ENCODE measurements around the gene NUP188. TPM values are rescaled to one million over a fixed set of nuclear protein-coding genes. Genes with fewer than 3 reads are reported as not detected.

The NUP188 gene
- total RNA-seq, 1 donor from 2014 or later = 21.0 TPM

DNA sequence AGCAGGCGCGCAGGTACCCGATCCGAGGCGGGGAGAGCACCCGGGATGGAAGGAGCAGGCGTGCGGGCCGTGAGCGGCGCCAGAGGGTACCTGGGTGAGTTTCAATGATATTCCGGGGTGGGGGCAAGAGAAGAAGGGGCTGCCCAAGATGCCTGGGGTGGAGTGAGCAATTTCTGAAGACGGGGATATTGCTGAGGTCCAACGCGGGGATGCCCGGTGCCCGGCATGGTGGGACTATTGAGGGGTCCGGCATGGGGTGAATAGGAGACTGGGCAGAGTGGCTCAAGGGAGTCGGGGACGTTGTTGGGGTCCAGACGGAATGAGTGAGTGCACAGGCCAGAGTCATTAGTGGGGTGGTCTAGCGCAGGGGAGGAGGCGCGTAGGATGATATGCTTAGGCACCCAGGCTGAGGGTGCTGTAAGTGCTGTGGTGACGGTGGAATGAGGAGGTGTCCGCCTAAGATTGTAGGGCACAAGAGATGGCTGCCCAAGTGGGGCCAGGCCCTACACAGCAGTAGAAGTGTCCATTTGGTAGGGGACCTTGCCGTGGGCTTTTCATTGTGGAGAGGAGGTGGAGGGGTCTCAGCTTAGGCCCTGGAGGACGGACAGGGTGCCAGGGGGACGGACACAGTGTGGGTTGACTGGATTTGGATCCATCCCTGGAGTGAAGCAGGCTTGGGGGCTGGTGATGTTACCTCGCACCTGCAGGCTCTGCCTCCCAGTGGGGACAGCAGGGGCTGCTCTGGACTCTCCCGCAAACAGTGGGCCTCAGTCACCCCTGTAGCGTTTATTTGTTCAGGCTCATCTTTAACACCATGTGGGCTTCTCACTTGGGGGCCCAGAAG, 89.6 kb downstream of the NUP188 start:
- ATAC-seq (ENCODE audit: poor library complexity) (peak; percentile 1), DNase-seq (no peak)
- intact Hi-C loops (cut with DNase I) = no loop called here

DNA sequence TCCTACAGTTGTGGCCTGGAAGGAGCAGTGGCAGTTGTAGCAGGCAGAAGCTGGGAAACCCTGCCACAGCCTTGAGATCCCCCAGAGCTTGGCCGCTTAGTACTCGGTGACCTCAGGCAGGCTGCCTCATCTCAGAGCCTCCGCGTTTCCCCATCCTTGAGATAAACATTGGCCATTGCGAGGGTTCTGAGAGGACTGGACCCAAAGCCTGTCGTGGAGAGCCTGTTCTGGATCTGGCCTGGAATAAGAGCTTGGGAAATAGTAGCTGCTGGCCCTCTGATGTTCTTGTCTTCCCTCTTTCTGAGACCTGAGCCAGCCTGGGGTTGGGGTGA, 90.2 kb downstream of the NUP188 start:
- DNase-seq (peak; percentile 63), ATAC-seq (ENCODE audit: poor library complexity) (no peak)
- intact Hi-C loops (cut with DNase I) = no loop called here

DNA sequence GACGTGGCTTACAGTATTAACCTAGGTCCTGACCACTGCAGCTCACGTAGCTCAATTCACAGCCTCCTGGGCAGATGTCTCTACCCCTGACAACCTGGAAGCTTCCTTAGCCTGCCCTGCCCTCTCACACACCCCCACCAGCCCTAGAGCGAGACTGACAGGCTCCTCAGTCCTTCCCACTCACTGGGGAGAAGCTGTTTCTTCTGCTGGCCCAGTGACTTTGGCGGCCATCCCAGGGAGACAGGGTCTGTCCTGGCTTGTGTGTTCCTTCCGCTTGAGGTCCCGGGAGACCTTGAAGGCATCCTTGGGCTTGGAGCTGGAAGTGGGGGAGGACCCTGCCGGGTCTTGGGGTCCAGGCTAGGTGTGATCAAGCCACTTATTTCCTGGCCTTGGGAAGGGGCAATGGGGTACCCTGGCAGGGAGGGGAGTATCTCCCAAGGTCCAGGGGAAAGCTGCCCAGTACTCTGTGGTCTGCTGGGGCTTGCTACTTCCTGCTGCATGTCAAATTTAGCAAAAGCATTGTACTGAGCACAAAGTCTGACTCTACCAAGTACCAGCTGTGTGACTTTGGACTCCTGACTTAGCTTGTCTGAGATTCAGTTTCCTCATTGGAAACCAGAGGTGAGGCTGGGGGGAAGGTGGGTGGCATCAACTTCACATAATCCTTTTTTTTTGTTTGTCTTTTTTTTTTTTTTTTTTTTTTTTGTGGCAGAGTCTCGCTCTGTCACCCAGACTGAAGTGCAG, 90.8 kb downstream of the NUP188 start:
- intact Hi-C loops (cut with DNase I) = no loop called here
- DNase-seq (peak; percentile 81), ATAC-seq (ENCODE audit: poor library complexity) (peak; percentile 5)

DNA sequence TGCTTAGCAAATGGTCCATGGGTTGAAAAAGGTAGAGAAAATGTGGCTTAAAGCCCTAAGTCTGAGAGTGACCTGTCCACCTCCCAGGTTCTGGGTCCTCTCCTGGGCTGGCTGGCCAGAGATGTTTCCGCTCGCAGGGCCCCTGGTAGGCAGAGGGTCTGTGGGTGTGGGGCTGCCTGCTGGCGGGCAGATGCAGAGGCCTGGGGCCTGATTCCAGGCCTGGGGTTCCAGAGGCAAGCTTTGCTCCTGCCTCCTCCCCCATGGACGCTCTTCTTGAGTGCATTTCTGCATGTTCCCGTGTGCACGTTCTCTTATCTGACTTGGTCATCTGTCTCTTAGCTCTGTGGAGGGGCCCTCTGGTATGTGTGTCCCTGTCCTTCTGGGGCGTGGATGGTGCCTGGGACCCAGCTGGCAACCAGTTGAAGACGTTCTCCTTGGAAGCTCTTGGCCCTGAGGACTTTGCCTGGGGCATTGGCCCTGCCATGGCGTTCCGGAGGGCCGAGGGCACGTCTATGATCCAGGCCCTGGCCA, 92.7 kb downstream of the NUP188 start:
- DNase-seq = no peak
- intact Hi-C loops (cut with DNase I) = no loop called here
- ATAC-seq (ENCODE audit: poor library complexity) = no peak

DNA sequence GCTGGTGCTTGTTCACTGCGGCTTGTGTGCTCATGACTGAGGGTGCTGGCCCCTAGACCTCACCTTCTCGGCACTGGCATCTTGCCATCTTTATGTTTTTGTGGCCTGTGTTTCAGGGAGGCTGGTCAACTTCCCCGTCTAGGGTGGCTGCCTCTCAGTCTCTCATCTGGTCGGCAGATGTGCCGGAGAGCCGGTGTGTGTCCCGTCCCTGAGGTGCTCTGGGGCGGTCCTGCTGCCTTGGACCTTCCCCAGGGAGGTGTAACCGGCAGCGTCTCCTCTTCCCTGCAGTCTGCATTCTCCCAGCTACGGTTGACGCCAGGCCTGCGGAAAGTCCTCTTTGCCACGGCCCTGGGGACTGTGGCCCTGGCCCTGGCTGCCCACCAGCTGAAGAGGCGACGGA, 94.5 kb downstream of the NUP188 start:
- intact Hi-C loops (cut with DNase I) = no loop called here
- DNase-seq = no peak
- ATAC-seq (ENCODE audit: poor library complexity) = no peak

DNA sequence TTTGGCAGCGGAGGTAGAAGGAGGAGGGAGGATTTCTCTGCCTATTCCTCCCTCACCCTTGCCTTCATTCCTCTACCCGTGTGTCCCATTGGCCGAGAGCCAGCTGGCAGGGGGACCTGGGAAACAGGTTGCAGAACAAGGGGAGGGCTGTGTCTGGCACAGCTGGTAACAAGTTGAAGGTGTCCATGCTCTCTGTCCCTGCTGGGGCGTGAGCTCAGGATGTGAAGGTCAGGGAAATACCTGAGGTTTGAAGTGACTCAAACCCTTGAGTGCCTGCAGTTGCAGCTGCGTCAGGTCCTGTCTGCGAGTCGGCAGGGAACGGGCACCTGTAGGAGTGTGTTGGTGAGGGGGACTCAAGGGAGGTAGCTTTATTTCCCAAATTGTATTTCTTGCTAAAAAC, 105.1 kb downstream of the NUP188 start:
- ATAC-seq (ENCODE audit: poor library complexity) (peak; percentile 94), DNase-seq (peak; percentile 90)
- intact Hi-C loops (cut with DNase I) = no loop called here

DNA sequence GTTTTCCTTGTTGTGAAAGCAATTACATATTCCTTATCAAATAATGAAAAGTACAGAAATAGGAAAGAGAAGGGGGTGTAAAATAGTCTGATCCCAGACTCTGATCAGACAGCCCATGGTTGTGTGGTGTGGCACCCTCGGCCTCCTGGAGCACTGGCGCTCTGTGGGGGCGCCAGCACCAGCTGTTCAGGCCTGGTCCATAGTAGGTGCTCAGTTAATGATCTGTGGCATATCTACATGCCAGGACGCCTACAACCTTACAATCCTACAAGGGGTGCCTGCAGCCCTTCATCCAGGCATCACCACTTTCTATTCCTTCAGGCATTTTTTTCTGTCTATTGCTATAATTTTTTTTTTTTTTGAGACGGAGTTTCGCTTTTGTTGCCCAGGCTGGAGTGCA, 105.5 kb downstream of the NUP188 start:
- no peak for DNase-seq

DNA sequence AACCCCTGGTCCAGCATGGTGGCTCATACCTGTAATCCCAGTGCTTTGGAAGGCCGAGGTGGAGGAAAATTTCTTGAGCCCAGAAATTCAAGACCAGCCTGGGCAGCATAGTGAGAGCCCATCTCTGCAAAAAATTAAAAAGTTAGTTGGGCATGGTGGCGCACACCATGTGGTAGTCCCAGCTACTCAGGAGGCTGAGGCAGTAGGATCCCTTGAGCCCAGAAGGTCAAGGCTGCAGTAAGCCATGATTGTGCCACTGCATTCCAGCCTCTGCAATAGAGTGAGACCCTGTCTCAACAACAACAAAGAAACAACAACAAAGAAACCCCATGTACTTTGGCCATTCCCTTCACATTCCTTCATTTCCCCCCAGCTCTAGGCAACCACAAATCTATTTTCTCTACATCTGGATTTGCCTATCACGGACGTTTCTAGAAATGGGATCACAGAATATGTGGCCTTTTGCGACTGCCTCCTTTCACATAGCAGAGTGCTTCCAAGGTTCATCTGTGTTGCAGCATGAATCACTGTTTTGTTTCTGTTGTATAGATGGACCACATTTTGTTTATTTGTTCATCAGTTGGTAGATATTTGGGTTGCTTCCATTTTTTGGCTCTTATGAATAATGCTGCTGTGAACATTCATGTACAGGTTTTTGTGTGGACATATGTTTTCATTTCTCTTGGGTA, 106.8 kb downstream of the NUP188 start:
- no peak for DNase-seq
- no peak for ATAC-seq (ENCODE audit: poor library complexity)
- intact Hi-C loops (cut with DNase I) = no loop called here

More for the DNA sequence above, 105.5 kb downstream of the NUP188 start:
- intact Hi-C loops (cut with DNase I) = no loop called here
- no peak for ATAC-seq (ENCODE audit: poor library complexity)

Other genes with a start within 250 kb of the NUP188 start
- gene PKN3, start 245.2 kb upstream of the NUP188 start, total RNA-seq = 5.7 TPM
- 5.4 TPM for gene ZDHHC12, start 223.6 kb upstream of the NUP188 start, total RNA-seq
- 57.3 TPM for gene ZER1, start 175.8 kb upstream of the NUP188 start, total RNA-seq
- gene TBC1D13, start 160.4 kb upstream of the NUP188 start, total RNA-seq = 16.6 TPM
- 89.0 TPM for gene ENDOG, start 129.2 kb upstream of the NUP188 start, total RNA-seq
- 15.8 TPM for gene SPOUT1, start 117.9 kb upstream of the NUP188 start, total RNA-seq
- gene KYAT1, start 65.7 kb upstream of the NUP188 start, total RNA-seq = 12.6 TPM
- 20.2 TPM for gene LRRC8A, start 65.6 kb upstream of the NUP188 start, total RNA-seq
- gene PHYHD1, start 26.7 kb upstream of the NUP188 start, total RNA-seq = 28.7 TPM
- 6.4 TPM for gene DOLK, start 96 bp upstream of the NUP188 start, total RNA-seq
- gene SH3GLB2, start 80.6 kb downstream of the NUP188 start, total RNA-seq = 30.8 TPM
- 32.8 TPM for gene MIGA2, start 88.9 kb downstream of the NUP188 start, total RNA-seq
- gene DOLPP1, start 133.4 kb downstream of the NUP188 start, total RNA-seq = 4.4 TPM
- gene CRAT, start 163.1 kb downstream of the NUP188 start, total RNA-seq = 85.4 TPM
- gene PTPA, start 163.7 kb downstream of the NUP188 start, total RNA-seq = 179 TPM
- gene IER5L, start 230.6 kb downstream of the NUP188 start, total RNA-seq = 3.5 TPM